ENCODE data around the gene FTMT. TPM values are rescaled to one million over a fixed set of nuclear protein-coding genes. Genes with fewer than 3 reads are reported as not detected.
"Not testable (repeated sequence)": the region's sequence is repeated elsewhere in the genome, so short reads cannot be mapped to it uniquely, and the experiment has no call there.

Gene FTMT
- not detected for polyA plus RNA-seq
- long read RNA-seq, donor 1, result 0 reads
- long read RNA-seq, donor 2, result 0 reads
- long read RNA-seq, donor 3, result 0 reads
- long read RNA-seq, donor 4, result 0 reads
- long read RNA-seq, donor 5, result 0 reads
- long read RNA-seq, donor 6, result 0 reads
- long read RNA-seq, donor 7, result 0 reads
- long read RNA-seq, donor 8, result 0 reads
- long read RNA-seq, donor 9, result 0 reads
- long read RNA-seq, donor 10, result 0 reads

GRCh38 chr5:121851643-121852574 lies at the start of gene FTMT:
FTMT (plus strand) TSS chr5:121851882; CDS start chr5:121851964, 82 bp downstream.
- no peak within 1 kb of the TSS for H3K27ac ChIP-seq (ENCODE audit: low read depth in 1 of 3, low read length in 2 of 3)
- no peak for FAIRE-seq

GRCh38 chr5:121805251-121805650 lies 46.4 kb upstream of the FTMT start:
- 92 to 94% (median 93%) methylated on average over 2 of the region's 2 CpGs for WGBS, 3 donors
- not testable (repeated sequence) for FAIRE-seq

More at GRCh38 chr5:121851643-121852574, at the start of gene FTMT:
- Histone ChIP-seq H3K36me3 (ENCODE audit: control insufficient read depth in 3 of 3, insufficient read depth in 2 of 3, low read depth in 1 of 3, low read length in 3 of 3) (no peaks in the 10 kb centered on the region), H3K27me3 (ENCODE audit: control insufficient read depth in 3 of 3, insufficient read depth in 3 of 3, low read length in 3 of 3) (no peaks in the 10 kb centered on the region), H3K4me3 (ENCODE audit: low read depth in 1 of 3, low read length in 3 of 3) (no peak within 1 kb of the TSS), H3K9me3 (ENCODE audit: control insufficient read depth in 2 of 2, insufficient read depth in 1 of 2, low read depth in 1 of 2, low read length in 1 of 2) (no peaks in the 10 kb centered on the region), H3K4me1 (ENCODE audit: control insufficient read depth in 3 of 3, insufficient read depth in 2 of 3, low read depth in 1 of 3, low read length in 2 of 3) (no peaks in the 10 kb centered on the region)
- 95 to 96% (median 96%) methylated on average over 74 to 77 of the region's 77 CpGs for WGBS, 3 donors
- DNase-seq, result no peak

GRCh38 chr5:121805911-121806310 lies 45.8 kb upstream of the FTMT start:
- H3K27ac ChIP-seq (ENCODE audit: low read depth in 1 of 3, low read length in 2 of 3), result no peak overlapping the region
- no peaks in the 10 kb centered on the region for H3K36me3 ChIP-seq (ENCODE audit: control insufficient read depth in 3 of 3, insufficient read depth in 2 of 3, low read depth in 1 of 3, low read length in 3 of 3)
- peak; percentile 1 to 41 for DNase-seq
- FAIRE-seq, result no peak
- no peaks in the 10 kb centered on the region for H3K4me1 ChIP-seq (ENCODE audit: control insufficient read depth in 3 of 3, insufficient read depth in 2 of 3, low read depth in 1 of 3, low read length in 2 of 3)
- no peaks in the 10 kb centered on the region for H3K9me3 ChIP-seq (ENCODE audit: control insufficient read depth in 2 of 2, insufficient read depth in 1 of 2, low read depth in 1 of 2, low read length in 1 of 2)
- H3K27me3 ChIP-seq (ENCODE audit: control insufficient read depth in 3 of 3, insufficient read depth in 3 of 3, low read length in 3 of 3), result no peaks in the 10 kb centered on the region
- H3K4me3 ChIP-seq (ENCODE audit: low read depth in 1 of 3, low read length in 3 of 3), result no peak overlapping the region
- WGBS, 3 donors, result 51 to 67% (median 55%) methylated on average over 4 of the region's 4 CpGs

More at GRCh38 chr5:121805251-121805650, 46.4 kb upstream of the FTMT start:
- H3K4me1 ChIP-seq (ENCODE audit: control insufficient read depth in 3 of 3, insufficient read depth in 2 of 3, low read depth in 1 of 3, low read length in 2 of 3); H3K27ac ChIP-seq (ENCODE audit: low read depth in 1 of 3, low read length in 2 of 3); H3K9me3 ChIP-seq (ENCODE audit: control insufficient read depth in 2 of 2, insufficient read depth in 1 of 2, low read depth in 1 of 2, low read length in 1 of 2); H3K27me3 ChIP-seq (ENCODE audit: control insufficient read depth in 3 of 3, insufficient read depth in 3 of 3, low read length in 3 of 3); H3K36me3 ChIP-seq (ENCODE audit: control insufficient read depth in 3 of 3, insufficient read depth in 2 of 3, low read depth in 1 of 3, low read length in 3 of 3); H3K4me3 ChIP-seq (ENCODE audit: low read depth in 1 of 3, low read length in 3 of 3); DNase-seq: not testable (repeated sequence)

GRCh38 chr5:121816164-121816563 lies 35.5 kb upstream of the FTMT start:
- FAIRE-seq (no peak), DNase-seq (no peak)
- H3K4me3 ChIP-seq (ENCODE audit: low read depth in 1 of 3, low read length in 3 of 3), result no peak overlapping the region
- H3K9me3 ChIP-seq (ENCODE audit: control insufficient read depth in 2 of 2, insufficient read depth in 1 of 2, low read depth in 1 of 2, low read length in 1 of 2), result peaks cover 0 to 2% of the 10 kb centered on the region in 2 donors
- H3K36me3 ChIP-seq (ENCODE audit: control insufficient read depth in 3 of 3, insufficient read depth in 2 of 3, low read depth in 1 of 3, low read length in 3 of 3), result no peaks in the 10 kb centered on the region
- H3K27me3 ChIP-seq (ENCODE audit: control insufficient read depth in 3 of 3, insufficient read depth in 3 of 3, low read length in 3 of 3), result no peaks in the 10 kb centered on the region
- no peak overlapping the region for H3K27ac ChIP-seq (ENCODE audit: low read depth in 1 of 3, low read length in 2 of 3)
- no peaks in the 10 kb centered on the region for H3K4me1 ChIP-seq (ENCODE audit: control insufficient read depth in 3 of 3, insufficient read depth in 2 of 3, low read depth in 1 of 3, low read length in 2 of 3)

- no peak for DNase-seq
- Histone ChIP-seq H3K9me3 (ENCODE audit: control insufficient read depth in 2 of 2, insufficient read depth in 1 of 2, low read depth in 1 of 2, low read length in 1 of 2) (no peaks in the 10 kb centered on the region), H3K4me1 (ENCODE audit: control insufficient read depth in 3 of 3, insufficient read depth in 2 of 3, low read depth in 1 of 3, low read length in 2 of 3) (no peaks in the 10 kb centered on the region), H3K27me3 (ENCODE audit: control insufficient read depth in 3 of 3, insufficient read depth in 3 of 3, low read length in 3 of 3) (no peaks in the 10 kb centered on the region), H3K4me3 (ENCODE audit: low read depth in 1 of 3, low read length in 3 of 3) (no peak overlapping the region), H3K36me3 (ENCODE audit: control insufficient read depth in 3 of 3, insufficient read depth in 2 of 3, low read depth in 1 of 3, low read length in 3 of 3) (no peaks in the 10 kb centered on the region), H3K27ac (ENCODE audit: low read depth in 1 of 3, low read length in 2 of 3) (no peak overlapping the region)
- 46 to 69% (median 48%) methylated on average over 5 of the region's 5 CpGs for WGBS, 3 donors
- no peak for FAIRE-seq
Observed at GRCh38 chr5:121819682-121820261, 31.9 kb upstream of the FTMT start.

- H3K27me3 ChIP-seq (ENCODE audit: control insufficient read depth in 3 of 3, insufficient read depth in 3 of 3, low read length in 3 of 3), result no peaks in the 10 kb centered on the region
- WGBS, 3 donors, result 79 to 90% (median 83%) methylated on average over 1 of the region's 1 CpG
- FAIRE-seq, result no peak
Observed at GRCh38 chr5:121833617-121834016, 18.1 kb upstream of the FTMT start.

GRCh38 chr5:121834021-121834420 lies 17.7 kb upstream of the FTMT start:
- Histone ChIP-seq H3K4me1 (ENCODE audit: control insufficient read depth in 3 of 3, insufficient read depth in 2 of 3, low read depth in 1 of 3, low read length in 2 of 3) (no peaks in the 10 kb centered on the region), H3K4me3 (ENCODE audit: low read depth in 1 of 3, low read length in 3 of 3) (no peak overlapping the region), H3K27me3 (ENCODE audit: control insufficient read depth in 3 of 3, insufficient read depth in 3 of 3, low read length in 3 of 3) (no peaks in the 10 kb centered on the region), H3K36me3 (ENCODE audit: control insufficient read depth in 3 of 3, insufficient read depth in 2 of 3, low read depth in 1 of 3, low read length in 3 of 3) (no peaks in the 10 kb centered on the region), H3K9me3 (ENCODE audit: control insufficient read depth in 2 of 2, insufficient read depth in 1 of 2, low read depth in 1 of 2, low read length in 1 of 2) (peaks cover 0 to 8% of the 10 kb centered on the region in 2 donors), H3K27ac (ENCODE audit: low read depth in 1 of 3, low read length in 2 of 3) (no peak overlapping the region)
- no peak for FAIRE-seq
- no peak for DNase-seq
- 85 to 91% (median 90%) methylated on average over 2 of the region's 2 CpGs for WGBS, 3 donors

More at GRCh38 chr5:121833617-121834016, 18.1 kb upstream of the FTMT start:
- Histone ChIP-seq H3K9me3 (ENCODE audit: control insufficient read depth in 2 of 2, insufficient read depth in 1 of 2, low read depth in 1 of 2, low read length in 1 of 2) (peaks cover 0 to 12% of the 10 kb centered on the region in 2 donors), H3K36me3 (ENCODE audit: control insufficient read depth in 3 of 3, insufficient read depth in 2 of 3, low read depth in 1 of 3, low read length in 3 of 3) (no peaks in the 10 kb centered on the region), H3K4me1 (ENCODE audit: control insufficient read depth in 3 of 3, insufficient read depth in 2 of 3, low read depth in 1 of 3, low read length in 2 of 3) (no peaks in the 10 kb centered on the region), H3K4me3 (ENCODE audit: low read depth in 1 of 3, low read length in 3 of 3) (no peak overlapping the region), H3K27ac (ENCODE audit: low read depth in 1 of 3, low read length in 2 of 3) (no peak overlapping the region)
- no peak for DNase-seq

- no peaks in the 10 kb centered on the region for H3K4me1 ChIP-seq (ENCODE audit: control insufficient read depth in 3 of 3, insufficient read depth in 2 of 3, low read depth in 1 of 3, low read length in 2 of 3)
- H3K9me3 ChIP-seq (ENCODE audit: control insufficient read depth in 2 of 2, insufficient read depth in 1 of 2, low read depth in 1 of 2, low read length in 1 of 2), result no peaks in the 10 kb centered on the region
- DNase-seq (no peak), FAIRE-seq (no peak)
- no peak overlapping the region for H3K27ac ChIP-seq (ENCODE audit: low read depth in 1 of 3, low read length in 2 of 3)
- H3K36me3 ChIP-seq (ENCODE audit: control insufficient read depth in 3 of 3, insufficient read depth in 2 of 3, low read depth in 1 of 3, low read length in 3 of 3), result no peaks in the 10 kb centered on the region
- H3K4me3 ChIP-seq (ENCODE audit: low read depth in 1 of 3, low read length in 3 of 3), result no peak overlapping the region
- H3K27me3 ChIP-seq (ENCODE audit: control insufficient read depth in 3 of 3, insufficient read depth in 3 of 3, low read length in 3 of 3), result no peaks in the 10 kb centered on the region
Observed at GRCh38 chr5:121841892-121842291, 9.8 kb upstream of the FTMT start.
